Measurements from ENCODE around the gene PRRC2B. TPM values are rescaled to one million over a fixed set of nuclear protein-coding genes. Genes with fewer than 3 reads are reported as not detected.
A peak's percentile ranks its signal among the peaks of the same experiment; 100 is the strongest.

PRRC2B gene
- total and polyA plus RNA-seq, 2 of the 13 experiments (the other 11 are each of a cell fraction or from before 2014, with no cell fraction given) = 20.8 to 37.4 TPM

DNA sequence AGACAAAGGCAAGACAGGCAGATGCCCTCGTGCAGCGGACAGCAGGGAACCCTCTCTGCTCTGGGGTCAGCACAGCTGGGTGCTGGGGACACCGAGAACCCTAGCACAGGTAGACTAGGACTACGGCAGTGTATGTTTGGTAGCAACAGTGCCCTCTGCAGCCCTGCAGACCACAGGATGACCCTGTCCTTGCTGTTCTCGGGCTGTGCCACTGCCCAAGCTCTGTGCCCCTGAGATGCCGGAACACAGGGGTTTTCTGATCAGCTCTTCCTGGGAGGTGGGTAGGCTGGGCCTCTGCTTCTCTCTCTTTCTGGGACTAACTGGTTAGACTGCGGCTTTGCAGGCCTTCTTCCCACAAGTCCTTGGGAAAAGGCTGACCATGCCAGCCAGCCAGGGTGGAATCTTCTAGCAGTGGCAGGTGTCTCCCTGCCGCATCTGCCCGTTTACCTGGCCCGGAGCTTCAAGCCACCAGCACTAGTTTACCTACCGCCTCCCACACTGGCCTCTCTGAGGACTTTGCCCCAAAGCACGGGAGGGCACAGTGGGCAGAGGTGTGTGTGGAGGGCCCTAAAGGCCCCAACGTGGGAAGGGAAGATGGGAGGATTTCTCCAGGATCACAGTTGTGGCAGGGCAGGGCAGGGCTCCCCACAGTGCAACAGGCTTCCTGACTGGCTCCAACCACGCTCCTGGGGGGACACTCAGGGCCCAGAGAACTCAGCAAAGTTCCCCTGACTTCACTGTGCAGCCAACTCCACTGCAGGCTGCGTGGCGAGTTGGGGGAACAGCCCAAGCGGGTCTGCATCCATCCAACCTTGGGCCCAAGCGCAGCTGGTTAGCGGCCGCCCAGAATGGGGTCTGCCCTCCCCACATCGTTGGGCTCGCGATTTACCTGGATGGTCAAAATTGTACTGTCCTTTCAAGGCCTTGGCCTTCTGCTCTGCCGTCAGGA lies 136.0 kb downstream of the PRRC2B start (continued):
- TF ChIP-seq ZNF770 (CRISPR knock-in tag; IDR thresholded peaks at IDR 0.05) (no peak), HIVEP1 (CRISPR knock-in tag; IDR thresholded peaks at IDR 0.05) (0 out of 2 replicates have a peak, but pooled peaks have one; percentile 14), ZNF331 (CRISPR knock-in tag; IDR thresholded peaks at IDR 0.05) (no peak), ZFP41 (CRISPR knock-in tag; IDR thresholded peaks at IDR 0.05; ENCODE audit: borderline replicate concordance) (no peak), KAT2B (IDR thresholded peaks at IDR 0.05; ENCODE audit: borderline replicate concordance, low read depth, low read length) (no peak), SP2 (CRISPR knock-in tag; IDR thresholded peaks at IDR 0.05) (peak; percentile 23; the same call in 1 of the 2 replicates), DMTF1 (CRISPR knock-in tag; IDR thresholded peaks at IDR 0.05) (no peak), AGO1 (IDR thresholded peaks at IDR 0.05; ENCODE audit: low read depth, low read length, poor library complexity, severe bottlenecking) (no peak), ZNF512B (CRISPR knock-in tag; IDR thresholded peaks at IDR 0.05; ENCODE audit: borderline replicate concordance) (no peak), TFDP1 (CRISPR knock-in tag; IDR thresholded peaks at IDR 0.05; ENCODE audit: borderline replicate concordance) (no peak; the same call in 1 of the 2 replicates), ZSCAN31 (CRISPR knock-in tag; IDR thresholded peaks at IDR 0.05; ENCODE audit: low read depth) (no peak)
- TF ChIP-seq, protein P1, sequence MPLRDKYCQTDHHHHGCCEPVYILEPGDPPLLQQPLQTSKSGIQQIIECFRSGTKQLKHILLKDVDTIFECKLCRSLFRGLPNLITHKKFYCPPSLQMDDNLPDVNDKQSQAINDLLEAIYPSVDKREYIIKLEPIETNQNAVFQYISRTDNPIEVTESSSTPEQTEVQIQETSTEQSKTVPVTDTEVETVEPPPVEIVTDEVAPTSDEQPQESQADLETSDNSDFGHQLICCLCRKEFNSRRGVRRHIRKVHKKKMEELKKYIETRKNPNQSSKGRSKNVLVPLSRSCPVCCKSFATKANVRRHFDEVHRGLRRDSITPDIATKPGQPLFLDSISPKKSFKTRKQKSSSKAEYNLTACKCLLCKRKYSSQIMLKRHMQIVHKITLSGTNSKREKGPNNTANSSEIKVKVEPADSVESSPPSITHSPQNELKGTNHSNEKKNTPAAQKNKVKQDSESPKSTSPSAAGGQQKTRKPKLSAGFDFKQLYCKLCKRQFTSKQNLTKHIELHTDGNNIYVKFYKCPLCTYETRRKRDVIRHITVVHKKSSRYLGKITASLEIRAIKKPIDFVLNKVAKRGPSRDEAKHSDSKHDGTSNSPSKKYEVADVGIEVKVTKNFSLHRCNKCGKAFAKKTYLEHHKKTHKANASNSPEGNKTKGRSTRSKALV (CRISPR knock-in tag; IDR thresholded peaks at IDR 0.05) = no peak
